GM21390 (cell line): Measurements from ENCODE around the gene IP6K3.

ENCODE experiments used
- ATAC-seq: cut with Tn5 transposase; IDR thresholded peaks from one replicate; pipeline ENCODE4 v1.9.1; 2021; ENCODE audit not compliant: unreplicated experiment

Gene IP6K3

GRCh38 chr6:33691456-33692077, 55.1 kb downstream of the IP6K3 start:
- ATAC-seq = no peak

DNA sequence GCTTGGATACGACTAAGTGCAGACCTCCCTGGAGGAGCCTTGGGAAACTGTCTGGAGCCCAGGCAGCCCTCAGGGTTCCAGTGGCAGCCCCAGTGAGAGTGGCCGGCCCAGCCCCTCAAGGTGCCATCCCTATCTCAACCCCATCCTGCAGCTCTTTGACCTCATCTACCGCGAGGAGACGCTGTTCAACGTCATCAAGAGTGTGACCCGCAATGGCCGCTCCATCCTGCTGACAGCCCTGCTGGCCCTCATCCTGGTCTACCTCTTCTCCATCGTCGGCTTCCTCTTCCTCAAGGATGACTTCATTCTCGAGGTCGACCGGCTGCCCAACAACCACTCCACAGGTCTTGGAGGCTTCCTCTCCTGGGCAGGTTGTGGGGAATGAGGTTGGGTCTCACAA, 55.9 kb downstream of the IP6K3 start:
- no peak for ATAC-seq

DNA sequence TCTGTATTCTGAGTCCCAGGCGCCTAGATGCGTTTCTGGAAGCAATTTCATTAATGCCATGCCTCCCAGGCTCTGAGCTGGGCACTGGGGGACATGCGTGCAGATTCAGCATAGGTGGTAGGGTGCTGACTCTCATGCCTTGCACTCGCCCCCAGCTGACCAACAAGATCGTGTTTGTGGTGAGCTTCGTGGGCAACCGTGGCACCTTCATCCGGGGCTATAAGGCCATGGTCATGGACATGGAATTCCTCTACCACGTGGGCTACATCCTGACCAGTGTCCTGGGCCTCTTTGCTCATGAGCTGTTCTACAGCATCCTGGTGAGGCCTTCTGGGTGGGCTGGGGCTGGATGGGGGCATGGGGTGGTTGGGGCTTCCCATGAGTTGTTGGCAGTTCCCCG, 56.8 kb downstream of the IP6K3 start:
- ATAC-seq = no peak

DNA sequence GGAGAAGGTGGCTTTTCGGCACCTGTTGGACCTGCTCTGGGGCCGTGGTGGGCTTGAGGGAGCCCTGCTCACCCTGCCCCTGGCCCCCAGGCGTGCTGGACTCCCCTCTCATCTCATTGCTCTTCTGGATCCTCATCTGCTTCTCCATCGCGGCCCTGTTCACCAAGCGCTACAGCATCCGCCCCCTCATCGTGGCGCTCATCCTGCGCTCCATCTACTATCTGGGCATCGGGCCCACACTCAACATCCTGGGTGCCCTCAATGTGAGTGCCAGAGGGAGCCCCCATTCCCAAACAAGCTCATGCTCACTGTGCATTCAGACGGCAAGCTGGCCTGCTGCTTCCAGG, 57.6 kb downstream of the IP6K3 start:
- no peak for ATAC-seq

GRCh38 chr6:33688451-33689147, 58.1 kb downstream of the IP6K3 start:
- no peak for ATAC-seq

- no peak for ATAC-seq
Observed at GRCh38 chr6:33688006-33688405, 58.7 kb downstream of the IP6K3 start.

GRCh38 chr6:33686981-33687975, 59.4 kb downstream of the IP6K3 start:
- ATAC-seq = no peak

- no peak for ATAC-seq
Observed at GRCh38 chr6:33686225-33686924, 60.3 kb downstream of the IP6K3 start.

DNA sequence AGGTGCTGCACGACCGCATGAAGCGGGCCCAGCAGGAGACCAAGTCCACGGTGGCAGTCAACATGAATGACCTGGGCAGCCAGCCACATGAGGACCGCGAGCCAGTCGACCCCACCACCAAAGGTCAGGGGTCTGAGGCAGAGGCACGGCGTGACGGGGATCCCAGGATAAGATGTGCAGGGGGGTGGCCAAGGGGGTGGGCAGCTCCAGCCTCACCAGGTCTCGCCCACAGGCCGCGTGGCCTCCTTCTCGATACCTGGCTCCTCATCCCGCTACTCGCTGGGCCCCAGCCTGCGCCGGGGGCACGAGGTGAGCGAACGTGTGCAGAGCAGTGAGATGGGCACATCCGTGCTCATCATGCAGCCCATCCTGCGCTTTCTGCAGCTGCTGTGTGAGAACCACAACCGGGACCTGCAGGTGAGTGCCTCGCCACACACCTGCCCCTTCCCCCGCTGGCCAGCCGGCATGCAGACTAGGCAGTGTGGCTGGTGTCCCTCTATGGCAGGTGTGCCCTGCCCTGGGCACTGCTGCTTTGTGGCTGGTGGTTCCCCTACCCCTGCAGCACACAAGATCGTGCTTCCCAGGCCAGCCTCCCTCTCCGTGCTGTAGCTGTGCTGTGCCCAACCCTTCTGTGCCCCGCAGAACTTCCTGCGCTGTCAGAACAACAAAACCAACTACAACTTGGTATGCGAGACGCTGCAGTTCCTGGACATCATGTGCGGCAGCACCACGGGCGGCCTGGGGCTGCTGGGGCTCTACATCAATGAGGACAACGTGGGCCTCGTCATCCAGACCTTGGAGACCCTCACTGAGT, 61.1 kb downstream of the IP6K3 start:
- ATAC-seq = no peak

- ATAC-seq = no peak
Observed at GRCh38 chr6:33684983-33685382, 61.7 kb downstream of the IP6K3 start.

DNA sequence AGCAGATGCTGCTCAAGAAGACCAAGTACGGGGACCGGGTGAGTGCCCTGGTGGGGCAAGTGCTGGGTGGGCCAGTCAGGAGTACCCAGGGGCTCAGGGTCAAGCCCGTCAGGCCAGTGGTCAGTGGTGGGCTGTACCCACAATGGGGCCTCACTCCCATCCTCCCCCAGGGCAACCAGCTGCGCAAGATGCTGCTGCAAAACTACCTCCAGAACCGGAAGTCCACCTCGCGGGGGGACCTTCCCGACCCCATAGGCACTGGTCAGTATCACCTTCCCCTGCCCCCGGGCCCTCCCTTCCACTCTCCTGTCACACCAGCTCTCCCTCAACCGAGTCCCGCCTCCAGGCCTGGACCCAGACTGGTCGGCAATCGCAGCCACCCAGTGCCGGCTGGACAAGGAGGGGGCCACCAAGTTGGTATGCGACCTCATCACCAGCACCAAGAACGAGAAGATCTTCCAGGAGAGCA, 62.2 kb downstream of the IP6K3 start:
- no peak for ATAC-seq

DNA sequence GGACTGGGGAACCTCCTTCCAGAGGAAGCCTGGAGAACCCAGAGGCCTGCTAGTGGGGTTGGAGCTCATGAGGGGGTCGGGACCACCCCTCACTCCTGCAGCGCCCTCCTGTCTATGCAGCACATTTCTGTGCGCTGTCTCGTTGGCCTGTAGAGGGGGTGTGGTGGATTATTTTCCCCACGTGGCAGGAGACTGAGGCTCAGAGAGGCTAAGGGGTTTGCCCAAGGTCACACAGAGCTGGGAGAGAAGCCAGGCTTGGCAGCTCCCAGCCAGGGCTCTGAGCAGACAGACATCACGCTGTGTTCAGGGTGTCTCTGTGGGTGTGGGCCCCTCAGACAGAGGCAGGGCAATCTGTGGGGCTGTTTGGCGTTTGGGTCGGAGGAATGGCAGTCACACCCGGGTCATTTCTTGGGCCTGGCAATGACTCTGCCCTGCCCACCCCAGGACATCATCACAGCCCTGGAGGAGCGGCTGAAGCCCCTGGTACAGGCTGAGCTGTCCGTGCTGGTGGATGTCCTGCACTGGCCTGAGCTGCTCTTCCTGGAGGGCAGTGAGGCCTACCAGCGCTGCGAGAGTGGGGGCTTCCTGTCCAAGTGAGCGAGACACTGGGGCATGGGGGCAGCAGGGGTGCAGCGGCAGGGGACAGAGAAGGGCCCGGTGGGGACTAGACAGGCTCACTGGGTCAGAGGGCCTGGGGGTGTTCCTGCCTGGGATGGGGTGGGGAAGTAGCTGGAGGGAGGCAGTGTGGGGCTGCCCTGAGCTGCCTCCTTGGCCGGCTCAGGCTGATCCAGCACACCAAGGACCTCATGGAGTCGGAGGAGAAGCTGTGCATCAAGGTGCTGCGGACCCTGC, 62.9 kb downstream of the IP6K3 start:
- no peak for ATAC-seq

DNA sequence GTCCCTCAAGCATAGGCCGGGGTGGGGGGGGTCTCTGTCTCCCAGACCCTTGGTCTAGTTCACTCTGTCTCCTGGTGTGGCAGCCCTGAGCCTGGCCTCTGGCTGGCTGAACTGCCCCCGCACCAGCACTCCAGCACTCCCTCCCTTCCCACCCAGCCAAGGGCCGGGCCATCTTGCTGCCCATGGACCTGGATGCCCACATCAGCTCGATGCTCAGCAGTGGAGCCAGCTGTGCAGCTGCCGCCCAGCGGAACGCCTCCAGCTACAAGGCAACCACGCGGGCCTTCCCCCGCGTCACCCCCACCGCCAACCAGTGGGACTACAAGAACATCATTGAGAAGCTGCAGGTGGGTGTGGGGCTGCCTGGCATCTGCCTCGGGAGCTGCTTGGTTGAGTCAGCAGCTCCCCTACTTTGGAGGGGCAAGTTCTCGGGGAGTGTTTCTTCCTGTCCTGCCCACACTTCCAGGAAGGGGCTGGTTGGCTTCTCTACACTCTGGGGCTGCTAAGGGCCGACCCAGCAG, 63.6 kb downstream of the IP6K3 start:
- no peak for ATAC-seq

DNA sequence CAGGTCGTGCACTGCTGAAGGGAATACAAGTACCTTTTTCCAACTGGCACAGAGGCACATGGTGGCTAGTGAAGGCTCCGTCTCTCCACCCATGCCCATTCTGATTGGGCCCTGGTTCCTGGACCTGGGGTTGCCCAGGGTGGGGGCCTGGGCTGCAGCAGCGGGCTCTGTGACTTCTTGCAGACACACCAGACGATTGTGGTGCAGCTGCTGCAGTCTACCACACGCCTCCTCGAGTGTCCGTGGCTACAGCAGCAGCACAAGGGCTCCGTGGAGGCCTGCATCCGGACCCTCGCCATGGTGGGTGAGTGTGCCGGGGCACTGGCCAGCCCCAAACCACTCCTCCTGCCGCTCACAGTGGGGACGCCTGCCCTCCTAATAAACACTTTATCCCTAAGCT, 64.4 kb downstream of the IP6K3 start:
- ATAC-seq = no peak

- no peak for ATAC-seq
Observed at GRCh38 chr6:33679761-33680160, 66.9 kb downstream of the IP6K3 start.

DNA sequence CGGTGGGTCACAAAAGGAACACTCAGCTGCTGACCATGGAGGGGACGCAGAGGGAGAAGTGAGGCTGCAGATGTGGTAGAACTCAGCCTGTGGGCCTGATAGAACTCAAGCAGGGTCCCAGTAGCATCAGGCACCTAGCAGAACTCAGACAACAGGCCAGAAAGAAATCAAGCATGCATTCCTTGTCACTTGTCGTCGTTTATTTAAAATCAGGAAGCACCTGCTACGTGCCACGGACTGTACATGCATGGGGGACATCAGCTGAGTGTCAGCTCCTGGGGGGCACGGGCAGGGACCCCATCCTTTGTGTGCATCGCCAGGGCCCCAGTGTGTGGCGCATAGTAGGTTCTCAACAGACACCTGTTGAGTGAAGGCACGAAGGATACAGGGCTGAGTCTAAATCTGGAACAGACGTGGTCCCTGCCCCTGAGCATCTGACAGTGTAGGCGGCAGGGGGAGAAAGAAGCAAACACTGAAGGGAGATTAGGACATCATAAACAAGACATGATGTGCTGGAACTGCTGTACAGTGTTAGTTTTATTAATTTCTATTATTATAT, 67.7 kb downstream of the IP6K3 start:
- ATAC-seq = no peak

DNA sequence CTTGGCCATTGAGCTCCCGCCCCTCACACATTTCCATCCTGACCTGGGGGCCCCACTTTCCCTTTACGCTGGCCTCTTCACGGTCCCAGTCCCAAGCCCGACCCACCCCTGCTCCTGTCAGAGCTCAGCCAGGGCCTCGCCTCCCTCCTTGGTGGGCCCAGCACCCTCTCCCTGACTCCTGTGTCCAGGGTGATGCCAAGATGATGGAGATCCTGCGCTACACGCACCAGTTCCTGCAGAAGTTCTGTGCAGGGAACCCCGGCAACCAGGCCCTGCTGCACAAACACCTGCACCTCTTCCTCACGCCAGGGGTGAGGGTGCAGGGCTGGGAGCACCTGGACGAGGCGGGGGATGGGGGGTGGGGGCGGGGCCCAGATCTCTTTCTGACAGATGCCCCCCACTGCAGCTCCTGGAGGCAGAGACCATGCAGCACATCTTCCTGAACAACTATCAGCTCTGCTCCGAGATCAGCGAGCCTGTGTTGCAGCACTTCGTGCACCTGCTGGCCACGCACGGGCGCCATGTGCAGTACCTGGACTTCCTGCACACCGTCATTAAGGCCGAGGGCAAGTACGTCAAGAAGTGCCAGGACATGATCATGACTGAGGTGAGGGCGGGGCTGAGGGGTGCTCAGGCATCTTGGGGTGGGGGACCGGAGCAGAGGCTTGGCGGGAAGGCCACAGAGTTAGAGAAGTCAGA, 68.3 kb downstream of the IP6K3 start:
- no peak for ATAC-seq

DNA sequence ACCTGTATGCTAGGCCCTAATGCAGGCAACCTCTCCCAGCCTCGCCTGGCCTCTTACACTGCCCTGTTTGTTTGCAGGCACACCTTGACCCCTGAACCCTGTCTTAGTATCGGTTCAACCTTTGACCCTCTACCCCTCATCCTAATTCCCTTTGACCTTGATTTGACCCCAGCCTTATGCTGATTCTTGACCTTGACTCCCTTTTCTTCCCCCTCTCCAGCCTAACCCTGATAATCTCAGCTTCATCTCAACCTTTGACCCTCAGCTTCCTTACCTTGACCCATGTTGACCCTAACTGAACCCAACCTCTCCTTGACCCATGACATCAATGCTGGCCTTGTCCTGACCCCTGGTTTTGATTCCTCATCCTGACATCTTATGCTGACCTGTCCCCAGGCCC, 69.0 kb downstream of the IP6K3 start:
- no peak for ATAC-seq
